GM18499 (cell line): Measurements from ENCODE around the gene GNRH2.
"Not testable (repeated sequence)": the region's sequence is repeated elsewhere in the genome, so short reads cannot be mapped to it uniquely, and the experiment has no call there.

Experiments used
- ATAC-seq: cut with Tn5 transposase; IDR thresholded peaks from one replicate; pipeline ENCODE4 v1.9.1; 2021; ENCODE audit warnings: moderate number of reproducible peaks; ENCODE audit not compliant: insufficient read depth, unreplicated experiment

Gene GNRH2, protein sequence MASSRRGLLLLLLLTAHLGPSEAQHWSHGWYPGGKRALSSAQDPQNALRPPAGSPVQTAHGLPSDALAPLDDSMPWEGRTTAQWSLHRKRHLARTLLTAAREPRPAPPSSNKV

DNA sequence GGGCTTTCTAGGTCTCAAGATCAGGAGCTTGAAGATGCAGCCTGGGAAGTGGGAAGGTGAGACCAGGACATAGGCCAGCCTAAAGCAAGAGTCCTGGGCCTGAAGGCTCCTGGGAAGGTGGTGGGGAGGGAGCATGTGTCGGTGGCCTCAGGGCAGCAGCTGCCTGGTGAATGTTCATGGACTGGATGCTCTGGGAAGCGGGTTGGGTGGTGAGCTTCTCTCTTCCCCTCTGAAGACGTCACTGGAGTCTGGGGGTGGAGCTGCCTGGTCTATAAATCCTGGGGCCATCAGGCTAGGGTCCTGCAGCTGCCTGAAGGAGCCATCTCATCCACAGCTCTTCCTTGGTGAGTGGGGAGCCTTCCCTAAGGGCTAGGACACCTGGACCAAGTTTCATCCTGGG, at the start of gene GNRH2:
TSS of gene GNRH2 (plus strand) at position 301 of the 400 bp plus-strand sequence. CDS start 793 bp downstream, outside the sequence.
- no peak for ATAC-seq

DNA sequence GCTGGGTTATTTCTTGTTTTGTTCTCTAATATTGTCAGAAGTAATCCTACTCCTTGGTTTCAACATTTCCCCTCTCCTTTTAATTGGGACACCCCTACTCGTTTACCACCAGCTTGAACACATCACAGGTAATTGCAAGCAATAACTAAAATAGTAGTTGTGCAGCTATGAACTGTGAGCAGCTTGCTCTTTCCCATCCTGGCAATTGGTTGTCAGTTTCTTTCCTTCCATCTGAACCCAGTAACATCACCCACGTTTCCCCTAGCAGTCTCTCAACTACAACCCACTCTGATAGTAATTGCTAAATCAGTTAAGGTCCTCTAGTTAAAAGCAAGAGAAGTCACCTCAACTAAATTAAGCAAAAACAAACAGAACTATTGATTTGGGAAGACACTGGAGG, 47.6 kb upstream of the GNRH2 start:
- ATAC-seq: no peak

DNA sequence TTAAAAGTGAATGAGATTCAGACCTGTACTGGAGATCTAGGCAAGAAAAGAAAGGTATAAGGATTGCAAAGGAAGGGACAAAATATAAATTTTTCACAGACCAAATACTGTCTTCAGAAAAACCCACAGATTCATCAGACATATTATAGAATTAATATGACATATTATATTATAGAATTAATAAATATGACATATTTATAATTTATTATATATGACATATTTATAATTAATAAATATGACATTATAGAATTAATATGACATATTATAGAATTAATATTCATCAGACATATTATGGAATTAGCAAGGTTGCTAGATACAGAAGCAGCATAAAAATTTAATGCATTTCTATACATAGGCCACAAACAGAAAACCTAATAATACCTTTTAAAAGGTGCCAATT, 44.7 kb upstream of the GNRH2 start:
- ATAC-seq: no peak

- no peak for ATAC-seq
These were observed 42.4 kb upstream of the GNRH2 start for GRCh38 chr20:3000852-3001523.

- ATAC-seq: no peak
These were observed 40.0 kb upstream of the GNRH2 start for GRCh38 chr20:3003416-3003815.

DNA sequence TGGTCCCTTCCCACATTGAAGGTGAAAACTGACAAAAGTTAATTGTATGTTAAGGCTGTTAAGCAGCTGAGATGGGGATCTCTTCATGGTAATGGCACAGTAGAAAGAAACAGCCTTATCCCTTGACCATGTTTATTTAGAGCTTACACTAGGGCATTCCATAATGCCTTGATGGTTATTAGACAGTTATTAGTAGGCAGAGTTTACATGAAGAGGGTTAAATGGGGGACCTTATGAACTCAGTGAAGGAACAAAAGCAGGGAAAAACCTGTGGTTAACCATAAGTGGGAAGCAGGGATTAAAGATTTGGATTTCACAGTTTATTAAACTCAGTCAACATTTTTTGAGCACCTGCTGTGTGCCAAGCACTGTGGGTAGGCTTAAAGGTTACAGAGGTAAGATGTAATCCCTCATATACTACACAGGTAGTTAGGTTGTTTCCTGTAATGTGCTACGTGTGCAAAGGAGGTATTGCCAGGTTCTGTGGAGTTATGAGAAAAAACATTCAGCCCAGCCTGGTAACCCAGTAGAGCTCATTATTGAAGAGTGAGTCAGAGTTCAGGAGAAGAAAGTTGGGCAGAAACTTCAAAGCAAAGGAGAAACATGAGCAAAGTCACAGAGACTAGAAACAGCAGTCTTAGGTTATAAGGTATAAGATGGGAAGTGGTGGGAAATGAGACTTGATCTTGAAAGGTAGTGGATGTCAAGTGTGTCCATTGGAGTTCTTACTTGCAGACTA, 32.3 kb upstream of the GNRH2 start:
- ATAC-seq: no peak

- no peak for ATAC-seq
These were observed 31.7 kb upstream of the GNRH2 start for GRCh38 chr20:3011752-3012151.

DNA sequence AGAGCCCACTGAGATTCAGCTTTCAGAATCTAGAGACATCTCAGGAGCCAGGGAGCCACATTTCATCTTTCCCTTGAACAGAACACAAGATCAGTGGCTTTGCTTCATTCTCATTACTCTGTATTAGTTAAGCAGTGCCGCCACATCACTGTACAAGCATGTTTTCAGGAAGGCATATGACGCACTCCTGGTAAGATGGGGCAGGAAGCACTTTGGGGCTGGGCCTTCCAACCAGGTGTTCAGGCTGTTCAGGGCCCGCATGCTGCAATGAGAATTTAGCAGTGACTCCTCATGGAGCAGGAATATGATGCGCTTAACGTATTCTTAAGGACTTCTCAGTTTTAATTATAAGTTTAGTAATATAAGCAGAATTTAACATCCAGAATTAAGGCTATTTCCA, 29.7 kb upstream of the GNRH2 start:
- ATAC-seq: no peak

- no peak for ATAC-seq
These were observed 29.2 kb upstream of the GNRH2 start for GRCh38 chr20:3014179-3014578.

DNA sequence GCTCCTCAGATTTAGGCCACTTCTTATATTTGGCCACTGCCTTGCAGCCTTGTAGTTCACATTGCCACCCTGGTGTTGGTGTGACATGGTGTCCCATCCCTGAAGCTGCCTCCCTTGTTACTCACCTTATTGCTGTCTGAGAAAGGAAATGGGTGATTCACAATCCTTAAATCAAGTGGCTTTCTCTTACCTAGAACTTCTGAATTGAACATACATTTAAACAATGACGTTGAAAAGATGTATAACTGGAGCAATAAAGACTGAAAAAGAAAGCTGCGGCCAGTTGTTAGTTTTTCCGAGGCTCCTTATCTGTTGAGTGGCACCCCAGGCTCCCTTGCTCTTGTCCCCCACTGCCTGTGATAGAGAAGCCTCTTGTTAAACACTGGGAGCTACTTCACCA, 28.8 kb upstream of the GNRH2 start:
- no peak for ATAC-seq

DNA sequence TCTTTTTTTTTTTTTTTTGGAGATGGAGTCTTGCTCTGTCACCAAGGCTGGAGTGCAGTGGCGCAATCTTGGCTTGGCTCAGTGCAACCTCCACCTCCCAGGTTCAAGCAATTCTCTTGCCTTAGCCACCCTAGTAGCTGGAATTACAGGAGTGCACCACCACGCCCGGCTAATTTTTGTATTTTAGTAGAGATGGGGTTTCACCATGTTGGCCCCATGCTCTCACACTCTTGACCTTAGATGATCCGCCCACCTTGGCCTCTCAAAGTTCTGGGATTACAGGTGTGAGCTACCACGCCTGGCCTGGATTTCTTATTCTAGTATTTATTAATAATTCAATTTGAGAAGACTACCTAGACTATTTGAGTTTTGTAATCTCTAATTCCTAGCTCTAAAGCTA, 28.1 kb upstream of the GNRH2 start:
- not testable (repeated sequence) for ATAC-seq

DNA sequence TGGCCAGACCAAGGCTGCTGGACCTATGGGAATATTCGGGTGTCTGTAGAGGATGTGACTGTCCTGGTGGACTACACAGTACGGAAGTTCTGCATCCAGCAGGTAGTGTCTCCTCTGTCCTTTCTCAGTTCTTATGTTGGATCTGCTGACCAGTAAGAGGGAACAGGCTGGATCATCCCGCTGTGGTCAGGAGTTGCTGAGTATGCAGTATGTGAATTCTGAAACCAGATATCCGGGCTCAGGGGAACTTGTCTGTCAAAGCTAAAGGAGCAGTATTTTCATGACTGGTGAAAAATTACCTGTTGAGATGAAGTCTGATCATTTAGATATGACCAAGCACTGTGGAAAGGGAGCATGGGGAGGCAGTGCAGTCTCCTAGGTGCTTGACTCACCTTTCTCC, 22.1 kb upstream of the GNRH2 start:
- ATAC-seq: no peak

DNA sequence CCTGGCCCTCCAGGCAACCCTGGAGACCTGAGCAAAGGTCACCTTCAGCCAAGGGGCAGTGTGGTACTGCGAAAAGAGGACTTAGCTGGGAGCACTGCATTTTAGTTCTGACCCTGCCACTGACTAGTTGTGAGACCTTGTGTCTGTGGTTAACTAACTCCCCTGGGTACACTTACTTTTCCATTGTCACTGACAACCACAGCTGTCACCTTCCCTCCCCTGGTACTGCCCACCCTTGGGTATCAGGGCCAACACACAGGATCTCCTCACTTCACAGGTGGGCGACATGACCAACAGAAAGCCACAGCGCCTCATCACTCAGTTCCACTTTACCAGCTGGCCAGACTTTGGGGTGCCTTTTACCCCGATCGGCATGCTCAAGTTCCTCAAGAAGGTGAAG, 21.6 kb upstream of the GNRH2 start:
- no peak for ATAC-seq

DNA sequence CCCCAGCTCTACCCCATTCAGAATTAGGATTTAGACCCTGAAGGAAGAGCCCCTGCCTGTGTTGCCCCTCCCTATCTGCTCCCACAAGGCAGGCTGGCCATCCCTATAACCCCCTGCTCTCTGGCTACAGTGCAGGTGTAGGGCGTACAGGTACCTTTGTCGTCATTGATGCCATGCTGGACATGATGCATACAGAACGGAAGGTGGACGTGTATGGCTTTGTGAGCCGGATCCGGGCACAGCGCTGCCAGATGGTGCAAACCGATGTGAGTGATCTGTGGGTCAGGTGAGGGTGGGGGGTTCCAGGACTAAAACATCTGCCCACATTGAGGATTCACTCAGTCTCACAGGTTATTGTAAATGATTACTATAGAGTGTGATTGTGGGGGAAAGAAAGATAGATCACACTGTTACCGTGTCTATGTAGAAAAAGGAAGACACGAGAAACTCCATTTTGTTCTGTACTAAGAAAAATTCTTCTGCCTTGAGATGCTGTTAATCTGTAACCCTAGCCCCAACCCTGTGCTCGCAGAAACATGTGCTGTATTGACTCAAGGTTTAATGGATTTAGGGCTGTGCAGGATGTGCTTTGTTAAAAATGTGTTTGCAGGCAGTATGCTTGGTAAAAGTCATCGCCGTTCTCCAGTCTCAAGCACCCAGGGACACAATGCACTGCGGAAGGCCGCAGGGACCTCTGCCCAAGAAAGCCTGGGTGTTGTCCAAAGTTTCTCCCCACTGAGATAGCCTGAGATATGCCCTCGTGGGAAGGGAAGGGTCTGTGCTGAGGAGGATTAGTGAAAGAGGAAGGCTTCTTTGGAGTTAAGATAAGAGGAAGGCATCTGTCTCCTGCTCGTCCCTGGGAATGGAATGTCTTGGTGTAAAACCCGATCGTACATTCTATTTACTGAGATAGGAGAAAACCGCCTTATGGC, 20.6 kb upstream of the GNRH2 start:
- ATAC-seq: not testable (repeated sequence)

- ATAC-seq: no peak
These were observed 15.4 kb upstream of the GNRH2 start for GRCh38 chr20:3027987-3028386.

DNA sequence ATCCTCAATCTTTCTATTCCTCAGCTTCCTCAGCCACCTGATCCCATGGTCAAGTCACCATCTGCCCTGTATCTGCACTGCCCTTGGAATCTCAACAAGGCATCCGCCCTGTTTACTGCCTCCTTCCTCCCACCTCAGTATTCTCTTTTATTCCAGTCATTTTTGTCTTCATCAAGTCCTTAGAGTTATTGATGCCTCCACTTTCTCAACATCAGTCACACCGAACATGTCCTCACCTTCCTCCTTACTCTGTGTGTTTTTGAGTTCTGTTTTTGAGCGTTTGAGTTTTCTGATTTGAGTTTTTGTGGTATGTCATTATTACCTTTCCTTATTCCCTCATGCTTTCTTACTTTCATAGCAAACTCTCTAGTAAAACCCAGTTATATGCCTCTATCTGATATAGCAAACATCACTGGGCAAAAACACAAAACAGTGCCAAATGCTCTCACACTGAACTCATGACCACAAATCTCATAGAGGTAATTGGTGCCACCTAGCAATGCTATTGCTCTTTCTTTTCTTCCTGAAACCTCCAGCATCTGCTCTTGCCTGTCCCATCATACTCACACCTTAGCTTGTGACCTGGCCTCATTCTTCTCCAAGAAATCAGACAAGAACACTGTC, 11.8 kb upstream of the GNRH2 start:
- no peak for ATAC-seq

- ATAC-seq: no peak
These were observed 10.8 kb upstream of the GNRH2 start for GRCh38 chr20:3032624-3033023.

DNA sequence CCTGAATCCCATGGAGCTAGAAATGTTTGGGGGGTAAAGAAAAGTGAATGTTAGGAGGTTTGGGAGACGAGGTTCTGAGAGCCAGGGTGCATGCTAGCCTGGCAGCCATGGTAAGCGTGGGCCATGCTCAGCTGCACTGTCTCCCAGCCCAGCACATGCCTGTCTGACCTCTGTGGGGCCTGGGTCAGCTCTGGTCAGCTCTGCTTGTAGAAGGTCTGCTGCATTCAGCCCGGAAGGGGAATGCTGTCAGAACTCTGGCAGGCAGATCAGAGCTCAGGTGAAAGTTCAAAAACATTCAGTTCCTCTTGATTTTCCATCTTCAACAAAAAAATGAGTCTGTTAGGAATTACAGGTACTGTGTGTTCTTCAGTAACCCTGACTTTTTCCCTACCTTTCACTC, 5.8 kb upstream of the GNRH2 start:
- ATAC-seq: no peak

GRCh38 chr20:3038454-3038853, 5.0 kb upstream of the GNRH2 start:
- ATAC-seq: no peak

DNA sequence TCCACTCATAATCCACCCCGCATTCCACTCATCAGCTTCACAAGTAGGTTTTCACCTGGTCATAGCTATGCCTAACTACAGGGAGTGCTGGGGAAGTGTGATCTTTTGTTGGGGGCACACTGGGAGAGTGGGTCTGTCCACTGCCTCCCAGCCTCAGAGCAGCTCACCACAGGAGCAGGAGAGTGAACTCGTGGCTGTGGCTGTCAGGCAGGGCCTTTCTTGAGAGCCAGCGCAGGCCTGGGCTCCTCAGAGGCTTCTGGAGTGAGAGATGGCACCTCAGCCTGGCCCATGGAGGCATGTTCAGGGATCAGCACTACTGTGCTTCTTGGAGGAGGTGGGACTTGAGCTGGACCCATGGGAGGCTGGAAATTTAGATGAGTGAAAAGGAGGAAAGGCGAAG, 4.0 kb upstream of the GNRH2 start:
- no peak for ATAC-seq
